Neural progenitor cell (in vitro differentiated cells): ENCODE results near the gene MIGA1. TPM values are rescaled to one million over a fixed set of nuclear protein-coding genes. Genes with fewer than 3 reads are reported as not detected.

Experiments used
- DNase-seq: peaks from one replicate; pipeline ENCODE4 v3.0.0-alpha.2; 2016; ENCODE audit warnings: low spot score
- H2AFZ ChIP-seq: fragments of 200-600 bp; sonication (generic); replicated peaks from 2 replicates; pipeline ENCODE4 v1.6.1; 2016; ENCODE audit warnings: antibody characterized with exemption
- H3F3A ChIP-seq: fragments of 200-600 bp; sonication (generic); 2 replicates; pipeline ENCODE4 v1.6.1; 2016; ENCODE audit warnings: antibody characterized with exemption, low read depth
- H3K27ac ChIP-seq: fragments of 200-600 bp; sonication (generic); 2 replicates; pipeline ENCODE4 v1.5.1; 2016; ENCODE audit warnings: mild to moderate bottlenecking
- H3K27me3 ChIP-seq: fragments of 200-600 bp; sonication (generic); 2 replicates; pipeline ENCODE4 v1.6.1; 2016; ENCODE audit warnings: mild to moderate bottlenecking, moderate library complexity
- H3K36me3 ChIP-seq: fragments of 200-600 bp; sonication (generic); 2 replicates; pipeline ENCODE4 v1.5.1; 2016
- H3K4me1 ChIP-seq: fragments of 200-600 bp; sonication (generic); 2 replicates; pipeline ENCODE4 v1.6.1; 2016; ENCODE audit warnings: mixed run types
- H3K4me2 ChIP-seq: fragments of 200-600 bp; sonication (generic); 2 replicates; pipeline ENCODE4 v1.6.1; 2016
- H3K4me3 ChIP-seq: fragments of 200-600 bp; sonication (generic); 2 replicates; pipeline ENCODE4 v1.5.1; 2016
- H3K79me2 ChIP-seq: fragments of 200-600 bp; sonication (generic); 2 replicates; pipeline ENCODE4 v1.6.1; 2016; ENCODE audit warnings: low read depth
- H3K9ac ChIP-seq: fragments of 200-600 bp; sonication (generic); 2 replicates; pipeline ENCODE4 v1.6.1; 2016
- H3K9me3 ChIP-seq: fragments of 200-600 bp; sonication (generic); 2 replicates; pipeline ENCODE4 v1.5.1; 2016; ENCODE audit warnings: low read depth
- H4K20me1 ChIP-seq: fragments of 200-600 bp; sonication (generic); 2 replicates; pipeline ENCODE4 v1.6.1; 2016; ENCODE audit warnings: low read depth
- H3K27ac Mint-ChIP-seq: 3 replicates; pipeline ENCODE4 v1.8.0; 2021; ENCODE audit warnings: mixed read lengths
- H3K27me3 Mint-ChIP-seq: 2 replicates; pipeline ENCODE4 v1.8.0; 2022; ENCODE audit warnings: low read depth, mild to moderate bottlenecking, inconsistent platforms, moderate library complexity, mixed read lengths; ENCODE audit not compliant: insufficient read depth
- H3K36me3 Mint-ChIP-seq: 3 replicates; pipeline ENCODE4 v1.8.0; 2021; ENCODE audit warnings: mixed read lengths
- H3K4me1 Mint-ChIP-seq: 3 replicates; pipeline ENCODE4 v1.8.0; 2021; ENCODE audit warnings: mixed read lengths
- H3K4me3 Mint-ChIP-seq: 3 replicates; pipeline ENCODE4 v1.8.0; 2021; ENCODE audit warnings: mild to moderate bottlenecking, moderate library complexity, mixed read lengths
- H3K9me3 Mint-ChIP-seq: 3 replicates; pipeline ENCODE4 v1.8.0; 2020; ENCODE audit warnings: mixed read lengths
- EZH2 ChIP-seq: fragments of 200-600 bp; sonication (generic); IDR thresholded peaks from 2 replicates; pipeline ENCODE4 v1.6.1; 2017; ENCODE audit warnings: antibody characterized with exemption, mild to moderate bottlenecking, moderate library complexity
- EZH2phosphoT487 ChIP-seq: fragments of 200-600 bp; sonication (generic); IDR thresholded peaks from 2 replicates; pipeline ENCODE4 v1.6.1; 2017; ENCODE audit warnings: antibody characterized with exemption
- total RNA-seq: library from RNA; depleted of rRNA; stranded (reverse); fragments of >200 nt; gene quantifications from 2 replicates; pipeline ENCODE4 v1.2.3, GENCODE V29; 2015; ENCODE audit warnings: low replicate concordance
- TF ChIP-seq, protein P1 (sequence below): fragments of 200-600 bp; sonication (generic); IDR thresholded peaks from 2 replicates; pipeline ENCODE4 v1.5.1; 2017; ENCODE audit warnings: antibody characterized with exemption, mild to moderate bottlenecking

MIGA1 gene
- total RNA-seq, 1 donor from 2014 or later: 12.6 TPM

DNA sequence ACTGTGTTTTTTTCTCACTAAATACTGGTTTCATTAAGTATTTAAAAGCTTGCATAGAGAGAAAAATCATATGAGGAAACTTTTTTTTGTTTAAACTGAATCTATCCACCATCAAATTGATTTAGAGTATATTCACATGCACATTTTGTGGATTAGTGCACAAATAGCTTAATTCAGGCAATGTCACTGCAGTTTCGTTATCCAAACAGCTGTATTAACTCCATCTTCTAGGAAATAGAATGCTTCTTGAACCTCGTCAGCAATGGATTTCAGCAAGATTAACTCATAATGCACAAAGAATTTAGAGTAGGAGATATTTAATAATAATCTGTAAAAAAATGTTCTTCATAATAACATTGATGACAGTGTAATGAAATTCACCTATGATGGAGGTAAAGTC is 146.5 kb downstream of the MIGA1 start:
- Mint-ChIP-seq H3K4me3 (no peak overlapping the region), H3K36me3 (no peaks in the 10 kb centered on the region), H3K4me1 (no peaks in the 10 kb centered on the region), H3K9me3 (no peaks in the 10 kb centered on the region), H3K27me3 (peaks cover 2% of the 10 kb centered on the region), H3K27ac (no peak overlapping the region)
- peaks cover 6% of the 10 kb centered on the region for H3F3A ChIP-seq
- no peaks in the 10 kb centered on the region for H3K4me1 ChIP-seq
- no peak overlapping the region for H2AFZ ChIP-seq
- TF ChIP-seq EZH2 (no peak), EZH2phosphoT487 (no peak)
- TF ChIP-seq, protein P1, sequence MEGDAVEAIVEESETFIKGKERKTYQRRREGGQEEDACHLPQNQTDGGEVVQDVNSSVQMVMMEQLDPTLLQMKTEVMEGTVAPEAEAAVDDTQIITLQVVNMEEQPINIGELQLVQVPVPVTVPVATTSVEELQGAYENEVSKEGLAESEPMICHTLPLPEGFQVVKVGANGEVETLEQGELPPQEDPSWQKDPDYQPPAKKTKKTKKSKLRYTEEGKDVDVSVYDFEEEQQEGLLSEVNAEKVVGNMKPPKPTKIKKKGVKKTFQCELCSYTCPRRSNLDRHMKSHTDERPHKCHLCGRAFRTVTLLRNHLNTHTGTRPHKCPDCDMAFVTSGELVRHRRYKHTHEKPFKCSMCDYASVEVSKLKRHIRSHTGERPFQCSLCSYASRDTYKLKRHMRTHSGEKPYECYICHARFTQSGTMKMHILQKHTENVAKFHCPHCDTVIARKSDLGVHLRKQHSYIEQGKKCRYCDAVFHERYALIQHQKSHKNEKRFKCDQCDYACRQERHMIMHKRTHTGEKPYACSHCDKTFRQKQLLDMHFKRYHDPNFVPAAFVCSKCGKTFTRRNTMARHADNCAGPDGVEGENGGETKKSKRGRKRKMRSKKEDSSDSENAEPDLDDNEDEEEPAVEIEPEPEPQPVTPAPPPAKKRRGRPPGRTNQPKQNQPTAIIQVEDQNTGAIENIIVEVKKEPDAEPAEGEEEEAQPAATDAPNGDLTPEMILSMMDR: no peak
- H3K27ac ChIP-seq: no peak overlapping the region
- no peaks in the 10 kb centered on the region for H3K9me3 ChIP-seq
- DNase-seq: no peak
- no peak overlapping the region for H3K4me3 ChIP-seq
- H4K20me1 ChIP-seq: no peaks in the 10 kb centered on the region
- H3K9ac ChIP-seq: no peak overlapping the region
- no peaks in the 10 kb centered on the region for H3K27me3 ChIP-seq
- H3K4me2 ChIP-seq: no peak overlapping the region
- H3K79me2 ChIP-seq: no peaks in the 10 kb centered on the region
- no peaks in the 10 kb centered on the region for H3K36me3 ChIP-seq

DNA sequence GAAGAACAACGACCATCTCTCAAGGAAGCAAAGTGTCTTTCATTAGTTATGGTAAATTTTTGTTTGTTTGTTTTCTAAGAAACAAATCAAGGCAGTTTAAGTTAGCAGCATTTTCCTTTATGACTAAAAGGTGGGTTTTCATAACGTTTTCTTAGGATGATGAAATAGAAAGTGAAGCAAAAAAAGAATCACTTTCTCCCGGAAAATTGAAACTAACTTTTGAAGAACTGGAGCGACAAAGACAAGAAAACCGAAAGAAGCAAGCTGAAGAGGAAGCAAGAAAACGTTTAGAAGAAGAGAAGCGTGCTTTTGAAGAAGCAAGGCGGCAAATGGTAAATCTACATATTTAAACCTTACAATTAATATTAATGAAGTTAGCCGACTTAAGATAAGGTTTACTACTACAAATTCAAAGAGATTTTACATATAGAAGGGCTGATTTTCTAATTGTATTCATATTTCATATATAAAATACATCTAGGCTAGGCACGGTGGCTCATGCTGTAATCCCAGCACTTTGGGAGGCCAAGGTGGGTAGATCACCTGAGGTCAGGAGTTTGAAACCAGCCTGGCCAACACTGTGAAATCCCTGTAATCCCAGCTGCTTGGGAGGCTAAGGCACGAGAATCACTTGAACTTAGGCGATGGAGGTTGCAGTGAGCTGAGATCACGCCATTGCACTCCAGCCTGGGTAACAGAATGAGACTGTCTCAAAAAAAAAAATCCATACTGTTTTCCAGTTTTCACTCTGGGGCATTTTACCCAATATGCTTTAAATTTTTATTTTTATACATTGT is 147.3 kb downstream of the MIGA1 start:
- Mint-ChIP-seq H3K27me3 (peaks cover 2% of the 10 kb centered on the region), H3K27ac (no peak overlapping the region), H3K36me3 (no peaks in the 10 kb centered on the region), H3K9me3 (no peaks in the 10 kb centered on the region), H3K4me3 (no peak overlapping the region), H3K4me1 (no peaks in the 10 kb centered on the region)
- H3K27ac ChIP-seq: no peak overlapping the region
- H2AFZ ChIP-seq: no peak overlapping the region
- H3K9me3 ChIP-seq: no peaks in the 10 kb centered on the region
- no peak overlapping the region for H3K9ac ChIP-seq
- H3K79me2 ChIP-seq: no peaks in the 10 kb centered on the region
- H3F3A ChIP-seq: peaks cover 6% of the 10 kb centered on the region
- no peaks in the 10 kb centered on the region for H4K20me1 ChIP-seq
- no peak overlapping the region for H3K4me2 ChIP-seq
- TF ChIP-seq, protein P1: no peak
- TF ChIP-seq EZH2phosphoT487: no peak
- TF ChIP-seq EZH2: no peak
- no peak overlapping the region for H3K4me3 ChIP-seq
- no peaks in the 10 kb centered on the region for H3K4me1 ChIP-seq
- no peaks in the 10 kb centered on the region for H3K36me3 ChIP-seq
- no peak for DNase-seq
- no peaks in the 10 kb centered on the region for H3K27me3 ChIP-seq

DNA sequence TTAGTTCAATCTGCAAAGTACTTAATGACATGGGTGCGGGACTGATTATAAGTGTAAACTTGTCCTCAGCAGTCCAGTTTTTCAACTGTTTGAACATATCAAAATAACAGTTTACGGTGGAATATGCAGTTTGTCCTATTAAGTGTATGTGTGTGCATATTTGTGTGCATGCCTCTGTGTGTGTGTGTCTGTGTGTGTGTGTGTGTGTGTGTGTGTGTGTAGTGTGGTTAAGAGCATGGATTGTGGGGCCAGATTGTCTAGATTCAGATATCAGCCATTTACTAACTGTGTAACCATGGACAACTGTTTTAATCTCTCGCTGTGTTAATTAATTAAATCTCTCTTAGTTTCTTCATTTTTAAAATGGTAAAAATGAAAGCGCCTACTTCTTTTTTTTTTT is 148.0 kb downstream of the MIGA1 start:
- DNase-seq: no peak
- no peaks in the 10 kb centered on the region for H3K4me1 ChIP-seq
- H3K4me3 ChIP-seq: no peak overlapping the region
- no peaks in the 10 kb centered on the region for H3K27me3 ChIP-seq
- Mint-ChIP-seq H3K9me3 (no peaks in the 10 kb centered on the region), H3K27ac (no peak overlapping the region), H3K4me3 (no peak overlapping the region), H3K27me3 (peaks cover 2% of the 10 kb centered on the region), H3K36me3 (no peaks in the 10 kb centered on the region), H3K4me1 (no peaks in the 10 kb centered on the region)
- H3F3A ChIP-seq: peaks cover 6% of the 10 kb centered on the region
- no peaks in the 10 kb centered on the region for H3K36me3 ChIP-seq
- H3K79me2 ChIP-seq: no peaks in the 10 kb centered on the region
- H3K4me2 ChIP-seq: no peak overlapping the region
- TF ChIP-seq EZH2phosphoT487 (no peak), EZH2 (no peak)
- TF ChIP-seq, protein P1: no peak
- H2AFZ ChIP-seq: no peak overlapping the region
- no peak overlapping the region for H3K27ac ChIP-seq
- no peaks in the 10 kb centered on the region for H4K20me1 ChIP-seq
- no peak overlapping the region for H3K9ac ChIP-seq
- H3K9me3 ChIP-seq: no peaks in the 10 kb centered on the region

Other genes with a start within 250 kb of the MIGA1 start
- gene ZZZ3, start 97.0 kb upstream of the MIGA1 start, total RNA-seq: 85.1 and 106 TPM in 2 replicates
- 88.8 and 132 TPM in 2 replicates for gene USP33, start 19.8 kb upstream of the MIGA1 start, total RNA-seq
- 2.0 and 2.4 TPM in 2 replicates for gene NEXN, start 109.0 kb downstream of the MIGA1 start, total RNA-seq
- gene FUBP1, start 199.4 kb downstream of the MIGA1 start, total RNA-seq: 353 and 491 TPM in 2 replicates
- gene DNAJB4, start 225.3 kb downstream of the MIGA1 start, total RNA-seq: 37.5 and 40.6 TPM in 2 replicates